Islet of Langerhans (tissue), 1 donor: ENCODE measurements around the gene THEM5.

Experiments used
- FAIRE-seq: peaks from one replicate; lab custom pipeline; 2011; peaks lifted over from hg19 to GRCh38; lab: Jason Lieb, UNC

Gene THEM5

GRCh38 chr1:151839457-151840403 lies 13.8 kb downstream of the THEM5 start, which contains the start of gene C2CD4D:
Gene C2CD4D (minus strand): TSS chr1:151839820. CDS start chr1:151838989, 831 bp downstream.
- FAIRE-seq = no peak

DNA sequence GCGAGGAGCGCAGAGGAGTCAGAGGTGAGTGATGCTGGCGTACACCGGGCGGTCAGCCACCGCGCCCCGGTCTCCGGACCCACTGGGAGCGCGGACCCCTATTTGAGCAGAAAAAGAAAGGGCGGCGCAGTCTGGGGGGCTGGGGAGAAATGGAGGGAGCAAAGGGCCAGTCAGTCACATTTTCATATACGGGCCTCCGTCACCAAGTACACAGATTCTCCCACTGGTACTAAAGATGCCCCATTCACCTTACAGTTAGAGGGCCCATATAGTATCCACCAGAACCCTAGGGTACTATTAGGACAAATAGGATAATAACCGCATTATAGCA lies 14.5 kb downstream of the THEM5 start:
- no peak for FAIRE-seq

DNA sequence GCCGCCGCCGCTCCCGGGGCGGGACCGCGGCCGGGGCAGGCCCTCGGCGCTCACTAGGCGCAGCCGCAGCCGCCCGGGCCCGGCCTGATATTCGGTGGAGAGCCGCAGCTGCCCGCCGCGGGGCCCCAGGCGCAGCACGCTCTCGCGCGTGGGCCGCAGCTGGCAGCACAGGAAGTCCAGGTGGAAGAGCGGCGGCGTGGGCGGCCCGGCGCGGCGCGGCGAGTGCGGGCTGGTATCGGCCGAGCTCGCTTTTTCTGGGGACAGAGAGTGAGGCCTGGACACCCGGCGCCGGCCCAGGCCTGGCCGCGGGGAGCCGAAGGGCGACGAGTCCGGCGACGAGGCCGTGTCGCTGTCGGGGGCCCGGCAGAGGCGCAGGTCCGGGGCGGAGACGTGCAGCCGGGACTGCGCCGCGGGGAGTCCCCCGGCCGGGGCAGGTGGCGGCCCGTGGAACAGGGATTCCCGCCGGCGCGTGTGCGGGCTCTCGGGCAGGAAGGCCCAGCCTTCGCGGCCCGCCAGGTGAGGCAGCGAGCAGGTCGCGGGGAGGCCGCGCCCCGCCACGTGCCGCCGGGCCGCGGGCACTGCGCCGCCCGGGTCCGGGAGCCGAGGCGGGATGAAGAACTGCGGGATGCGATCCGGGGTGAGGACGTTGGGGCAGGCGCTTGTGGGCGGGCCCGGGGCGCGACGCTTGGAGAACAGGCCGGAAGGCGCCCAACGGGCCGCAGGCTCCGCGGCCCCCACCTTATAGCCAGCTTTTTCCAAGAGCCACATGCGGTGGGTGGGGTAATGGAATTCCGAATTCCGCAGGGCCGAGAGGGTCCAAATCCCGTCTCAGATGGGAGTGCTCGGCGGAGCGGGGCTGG lies 15.1 kb downstream of the THEM5 start:
- FAIRE-seq = no peak

DNA sequence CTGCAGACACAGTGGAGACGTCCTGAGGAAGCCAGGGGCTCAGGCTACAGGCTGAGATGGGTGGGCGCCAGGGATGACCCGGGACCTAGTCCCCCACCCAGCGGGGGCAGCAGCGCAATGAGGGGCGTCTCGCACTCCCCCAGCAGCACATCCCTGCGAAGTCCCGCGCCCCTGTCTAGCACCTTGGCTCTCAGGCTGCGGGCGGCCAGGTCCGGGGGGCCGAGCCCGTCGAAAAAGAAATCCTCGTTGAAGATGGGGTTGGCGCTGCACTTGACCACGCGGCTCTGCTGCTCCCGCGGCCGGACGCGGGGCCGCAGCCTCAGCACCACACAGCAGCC lies 15.7 kb downstream of the THEM5 start:
- FAIRE-seq = no peak

DNA sequence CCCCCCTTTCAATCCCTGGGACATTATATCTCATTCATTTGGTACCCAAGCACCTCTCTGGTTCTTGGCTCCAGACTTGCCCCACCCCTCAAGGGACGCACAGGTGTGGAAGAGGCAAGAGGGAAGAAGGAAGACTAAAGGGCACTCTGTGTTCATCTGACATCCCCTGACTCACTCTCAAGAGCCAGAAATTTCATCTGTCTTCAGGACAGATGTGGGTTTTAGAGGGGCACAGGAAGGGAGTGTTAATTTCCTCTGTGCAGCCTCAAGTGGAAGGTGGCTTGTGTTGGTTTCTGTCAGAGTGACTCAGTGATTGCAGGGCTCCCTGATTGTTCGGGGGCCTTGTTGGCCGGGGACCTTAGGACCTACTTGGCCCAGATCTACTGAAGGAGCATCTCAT lies 16.3 kb downstream of the THEM5 start:
- no peak for FAIRE-seq

DNA sequence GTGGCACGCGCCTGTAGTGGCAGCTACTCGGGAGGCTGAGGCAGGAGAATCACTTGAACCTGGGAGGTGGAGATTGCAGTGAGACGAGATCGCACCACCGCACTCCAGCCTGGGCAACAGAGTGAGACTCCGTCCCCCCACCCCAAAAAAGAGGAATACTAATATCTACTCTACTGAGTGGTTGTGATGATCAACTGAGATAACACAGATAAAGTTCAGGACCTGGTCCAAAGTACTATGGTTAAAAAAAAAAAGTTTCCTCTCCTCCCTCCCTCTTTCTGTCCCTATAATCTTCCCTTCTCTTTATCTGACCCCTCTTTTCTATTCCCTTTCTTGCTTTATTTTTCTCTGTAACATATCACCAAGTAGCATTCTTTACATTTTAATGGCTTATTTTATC lies 17.9 kb downstream of the THEM5 start:
- no peak for FAIRE-seq

DNA sequence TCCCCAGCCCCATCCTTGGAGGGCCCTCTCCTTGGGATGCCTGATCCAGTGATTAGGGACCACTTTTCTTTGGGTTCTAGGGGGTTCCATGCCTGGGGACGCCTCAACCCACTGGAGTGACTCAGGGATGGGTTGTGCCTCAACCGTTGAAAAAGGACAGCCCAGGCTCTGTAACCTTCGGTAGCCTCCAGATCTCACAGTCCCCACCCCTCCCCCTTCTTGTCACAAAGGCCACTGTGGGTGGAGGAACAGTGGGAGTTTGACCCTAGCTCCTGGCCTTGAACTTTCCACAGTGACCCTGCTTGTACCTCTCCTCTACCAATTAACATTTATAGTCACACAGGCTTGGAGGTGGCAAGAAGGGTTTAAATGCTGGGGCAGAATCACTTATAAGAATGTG lies 19.3 kb downstream of the THEM5 start:
- FAIRE-seq = no peak

GRCh38 chr1:151833172-151833900 lies 20.2 kb downstream of the THEM5 start:
- FAIRE-seq = no peak

GRCh38 chr1:151832318-151832980 lies 21.1 kb downstream of the THEM5 start:
- FAIRE-seq = peak; percentile 84

GRCh38 chr1:151831605-151832004 lies 21.9 kb downstream of the THEM5 start, which contains the start of gene RORC:
Gene RORC (minus strand): TSS chr1:151831802. CDS start chr1:151831764, 38 bp downstream.
- FAIRE-seq = no peak

- no peak for FAIRE-seq
Measured at GRCh38 chr1:151831256-151831591, 22.3 kb downstream of the THEM5 start.

DNA sequence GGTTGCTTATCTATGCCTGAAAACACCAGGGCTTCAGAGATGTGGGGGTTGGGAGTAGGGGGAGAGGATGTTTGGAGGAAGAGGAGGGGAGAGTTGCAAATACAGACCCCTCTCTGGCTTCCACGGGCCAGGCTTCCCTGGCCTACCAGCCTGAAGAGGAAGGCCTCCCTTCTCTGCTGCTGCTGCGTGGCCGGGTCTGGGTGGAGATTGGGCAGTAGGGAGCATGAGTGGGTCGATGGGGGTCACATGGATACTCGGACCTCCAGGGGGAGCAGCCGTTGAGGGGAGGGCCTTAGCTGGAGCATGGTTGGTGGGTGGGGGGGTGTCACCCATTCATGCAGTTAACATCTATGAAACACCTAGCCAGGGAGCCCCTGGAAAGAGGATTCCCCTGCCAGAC lies 23.5 kb downstream of the THEM5 start:
- no peak for FAIRE-seq

DNA sequence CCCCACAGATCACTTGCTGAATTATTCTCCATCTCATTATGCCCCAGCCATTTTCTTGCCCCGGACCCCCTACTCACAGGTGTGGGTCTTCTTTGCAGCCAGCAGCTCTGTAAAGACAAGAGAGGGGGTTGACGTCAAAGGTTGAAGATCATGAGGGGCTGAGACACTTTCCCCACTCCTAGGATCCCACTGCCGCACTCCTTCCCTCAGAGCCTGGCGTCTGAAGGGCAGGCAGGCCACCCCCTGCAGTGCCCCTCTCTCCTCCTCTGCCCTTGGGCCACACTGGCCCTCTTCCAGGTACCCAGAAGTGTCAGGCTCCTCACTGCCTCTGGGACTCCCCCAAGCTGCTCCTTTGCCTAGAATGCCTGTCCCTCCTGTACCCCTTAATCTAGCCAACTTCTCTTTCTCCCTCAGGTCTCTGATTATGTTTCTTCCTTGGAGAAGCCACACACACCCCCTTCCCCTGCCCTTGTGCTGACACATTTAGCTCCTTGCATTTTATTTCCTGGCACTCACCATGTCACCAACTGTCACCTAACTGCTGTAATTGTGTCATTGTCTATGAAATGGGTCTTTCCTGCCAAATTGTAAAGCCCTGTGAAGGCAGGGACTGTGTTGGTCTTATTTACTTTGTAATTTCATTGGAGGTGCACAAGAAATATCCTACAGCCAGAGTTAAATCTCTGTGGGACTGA lies 24.0 kb downstream of the THEM5 start:
- FAIRE-seq = no peak

- no peak for FAIRE-seq
Measured at GRCh38 chr1:151828921-151829320, 24.6 kb downstream of the THEM5 start.

DNA sequence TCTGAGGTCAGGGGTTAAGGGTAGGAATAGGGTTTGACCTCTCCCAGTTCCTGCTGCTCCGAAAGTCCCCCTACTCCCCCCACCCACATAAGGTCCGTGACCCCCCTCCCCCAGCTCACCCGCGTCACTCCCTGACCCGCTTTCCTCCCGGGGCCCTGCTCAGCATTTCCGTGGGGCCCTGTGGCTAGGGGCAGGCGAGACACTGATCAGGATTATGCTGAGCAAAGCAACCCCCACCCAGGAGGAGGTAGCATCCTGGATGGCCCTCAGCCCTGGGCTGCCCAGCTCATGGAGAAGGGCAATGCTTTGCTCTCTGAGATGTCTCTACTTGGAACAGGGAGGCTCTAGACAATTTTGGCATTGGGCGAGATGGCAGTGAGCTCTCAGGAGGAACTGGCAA lies 25.7 kb downstream of the THEM5 start:
- FAIRE-seq = no peak

DNA sequence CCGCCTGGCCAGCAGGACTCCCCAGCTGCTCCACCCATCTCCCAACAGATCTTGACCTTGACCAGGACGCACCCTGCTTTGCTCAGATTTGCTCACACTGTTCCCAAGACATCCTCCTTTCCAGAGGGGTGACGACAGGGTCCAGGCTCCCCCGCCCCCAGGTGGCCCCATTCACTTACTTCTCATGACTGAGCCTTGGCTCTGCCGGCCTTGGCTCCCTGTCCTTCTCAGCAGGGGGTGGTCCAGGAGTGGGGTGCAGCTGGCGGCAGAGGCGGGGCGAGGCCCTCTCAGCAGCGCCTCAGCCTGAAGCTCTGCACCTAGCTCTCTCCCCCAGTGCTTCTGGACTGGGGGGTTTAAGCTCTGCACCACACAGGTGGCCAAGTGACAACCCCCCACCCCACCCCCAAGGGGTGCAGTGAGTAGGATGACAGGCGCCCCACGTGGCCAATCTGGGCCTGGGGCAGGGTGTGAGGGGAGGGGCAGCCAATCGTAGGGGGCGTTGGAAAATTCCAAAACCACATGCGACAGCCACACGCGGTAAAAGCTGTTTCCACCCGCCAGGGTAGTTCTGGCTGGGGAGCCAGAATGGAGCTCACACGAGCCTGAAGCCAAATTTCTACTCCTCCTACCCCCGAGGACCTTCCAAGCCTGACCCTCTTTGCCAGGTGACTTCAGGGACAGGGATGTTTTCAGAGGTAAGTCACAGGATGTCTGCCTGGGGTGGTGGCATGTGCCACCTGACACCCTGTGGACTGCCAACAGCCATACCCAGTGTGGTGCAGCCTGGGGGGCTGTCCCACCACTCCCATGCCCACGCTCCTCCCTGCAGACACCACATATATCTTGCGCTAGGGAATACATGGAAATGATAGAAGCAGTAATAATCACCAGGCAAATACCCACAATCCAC lies 27.5 kb downstream of the THEM5 start:
- no peak for FAIRE-seq

GRCh38 chr1:151825204-151825603 lies 28.3 kb downstream of the THEM5 start:
- no peak for FAIRE-seq

DNA sequence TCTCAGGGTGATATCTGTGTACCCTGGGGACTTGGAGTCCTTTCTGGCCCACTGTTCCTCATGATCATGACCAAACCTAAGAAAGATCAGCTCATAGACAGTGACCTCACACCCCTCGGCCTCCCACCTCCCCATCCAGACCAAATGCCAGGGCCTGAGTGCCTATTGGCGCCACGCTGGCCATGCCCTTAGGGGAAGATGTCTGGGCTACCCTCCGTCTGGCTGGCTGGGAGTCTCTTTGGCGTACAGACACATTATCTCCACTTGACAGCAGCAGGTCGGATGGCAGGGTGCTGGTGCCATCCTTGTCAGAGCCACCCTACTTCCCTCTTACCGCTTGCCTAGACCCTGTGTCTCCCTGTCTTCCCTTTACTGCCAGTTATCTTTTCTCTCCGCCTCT lies 30.3 kb downstream of the THEM5 start:
- no peak for FAIRE-seq

- FAIRE-seq = no peak
Measured at GRCh38 chr1:151822404-151822803, 31.1 kb downstream of the THEM5 start.

- FAIRE-seq = no peak
Measured at GRCh38 chr1:151820940-151821339, 32.6 kb downstream of the THEM5 start.
